Fibroblast of the conjunctiva (primary cell): ENCODE data around the gene DCDC1.

Experiments
- DNase-seq: peaks from one replicate; pipeline ENCODE4 v3.0.0-alpha.2; 2010; ENCODE audit warnings: low read depth

Gene DCDC1

GRCh38 chr11:31236143-31236542, 133.4 kb downstream of the DCDC1 start:
- DNase-seq = no peak

DNA sequence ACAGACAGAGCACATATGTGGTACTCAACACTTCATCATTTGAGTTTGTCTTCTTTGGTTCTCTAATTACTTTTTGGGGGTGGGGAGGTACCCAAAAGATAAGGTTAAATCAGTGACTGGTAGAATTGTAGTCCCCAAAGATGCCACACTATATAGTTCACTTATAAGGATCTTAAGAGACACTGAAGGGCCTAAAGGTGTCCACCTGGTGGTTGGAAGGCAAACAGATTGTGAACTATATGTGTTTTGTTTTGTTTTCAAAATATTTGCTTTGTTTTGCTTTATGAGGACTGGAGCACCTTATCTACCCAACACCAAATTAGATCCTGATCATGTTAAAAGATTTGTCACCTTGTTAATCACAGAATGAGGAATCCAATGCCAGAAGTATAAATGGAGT, 136.1 kb downstream of the DCDC1 start:
- DNase-seq = no peak

- no peak for DNase-seq
Observed at GRCh38 chr11:31231601-31232000, 137.9 kb downstream of the DCDC1 start.

DNA sequence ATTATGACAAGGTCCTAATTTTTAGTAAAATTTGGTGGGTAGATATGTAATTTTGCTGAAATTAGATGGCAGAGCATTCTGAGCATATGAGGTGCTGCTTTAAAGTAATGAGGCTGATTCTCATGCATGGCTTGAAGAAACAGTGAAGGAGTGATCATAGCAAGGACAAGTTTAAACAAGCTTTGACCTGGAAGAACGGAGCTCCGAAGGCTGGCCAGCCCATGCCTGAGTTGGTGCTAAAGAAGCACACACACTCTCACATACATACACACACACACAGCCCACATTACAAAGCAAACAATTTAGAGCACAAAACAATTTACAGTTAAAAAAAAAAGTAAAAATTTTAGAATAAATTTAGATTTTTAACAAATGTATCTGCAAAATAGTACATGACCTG, 150.7 kb downstream of the DCDC1 start:
- no peak for DNase-seq

DNA sequence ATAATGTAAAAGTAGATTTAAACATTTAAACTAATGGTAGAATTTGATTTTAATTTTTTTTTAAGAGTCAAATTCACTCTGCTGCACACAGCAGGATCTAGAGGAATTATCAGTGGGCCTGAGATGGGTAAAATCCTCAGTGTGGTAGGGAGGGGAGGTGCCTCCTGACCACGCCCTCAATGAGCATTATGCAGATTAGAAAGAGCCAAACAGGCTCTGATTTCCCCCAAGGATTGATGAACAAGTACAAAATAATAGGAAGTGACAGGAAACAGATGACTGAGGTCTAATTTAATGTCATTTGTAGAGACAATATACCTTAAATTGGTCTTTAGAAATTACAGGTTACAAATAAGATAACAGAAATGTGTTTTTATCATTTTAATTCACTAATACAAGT, 155.2 kb downstream of the DCDC1 start:
- no peak for DNase-seq

DNA sequence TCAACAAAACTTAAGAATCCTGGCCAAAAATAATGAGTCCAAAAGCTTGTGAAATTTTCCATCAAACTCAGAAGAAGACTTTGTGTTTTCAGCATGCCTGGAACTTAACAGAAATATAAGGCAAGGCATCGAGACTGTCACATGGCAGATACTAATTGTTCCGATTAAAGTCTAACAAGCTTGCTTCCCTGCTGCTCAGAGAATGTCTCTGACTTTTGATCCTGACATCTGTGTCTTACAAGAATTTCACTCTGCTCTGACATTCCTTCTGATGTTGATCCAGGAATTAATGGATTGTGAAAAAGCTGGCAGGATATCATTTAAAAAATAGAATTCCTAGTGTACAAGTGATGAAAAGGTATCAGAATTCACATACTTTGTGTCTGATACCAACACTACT, 170.2 kb downstream of the DCDC1 start:
- no peak for DNase-seq

DNA sequence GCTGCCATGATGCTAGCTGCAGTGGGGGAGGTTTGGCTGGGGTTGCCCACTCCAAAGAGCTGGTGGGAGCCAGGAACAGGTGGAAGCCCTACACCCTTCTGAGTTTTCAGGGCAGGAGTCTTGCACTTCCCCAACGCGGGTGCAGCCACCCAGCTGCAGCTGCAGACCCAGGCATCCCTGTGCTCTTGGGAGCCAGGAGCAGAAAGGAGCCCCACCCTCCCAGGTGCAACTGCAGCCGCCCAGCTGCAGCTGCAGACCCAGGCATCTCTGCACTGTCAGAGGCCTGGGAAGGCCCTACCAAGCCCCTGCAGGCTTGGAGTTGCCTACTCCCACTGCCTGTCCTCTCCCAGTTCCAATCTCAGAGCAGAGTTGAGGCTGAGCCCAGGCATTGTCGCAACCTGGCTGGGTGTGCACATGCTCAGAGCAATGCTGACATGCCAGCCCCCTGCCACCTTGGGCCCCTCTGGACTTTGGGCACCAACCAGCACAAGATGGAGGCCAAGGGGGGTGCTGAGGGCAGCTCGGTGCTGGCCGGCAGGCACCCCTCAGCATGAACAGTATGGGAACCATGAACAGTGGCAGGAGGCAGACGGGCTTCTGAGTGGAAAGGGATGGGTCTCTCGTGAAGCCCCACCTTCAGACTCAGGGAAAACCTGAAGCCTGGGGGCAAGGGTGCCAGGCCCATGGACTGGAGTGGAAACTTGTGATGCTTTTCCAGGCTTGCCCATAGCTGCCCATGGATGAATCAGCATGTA, 195.4 kb downstream of the DCDC1 start:
- no peak for DNase-seq

DNA sequence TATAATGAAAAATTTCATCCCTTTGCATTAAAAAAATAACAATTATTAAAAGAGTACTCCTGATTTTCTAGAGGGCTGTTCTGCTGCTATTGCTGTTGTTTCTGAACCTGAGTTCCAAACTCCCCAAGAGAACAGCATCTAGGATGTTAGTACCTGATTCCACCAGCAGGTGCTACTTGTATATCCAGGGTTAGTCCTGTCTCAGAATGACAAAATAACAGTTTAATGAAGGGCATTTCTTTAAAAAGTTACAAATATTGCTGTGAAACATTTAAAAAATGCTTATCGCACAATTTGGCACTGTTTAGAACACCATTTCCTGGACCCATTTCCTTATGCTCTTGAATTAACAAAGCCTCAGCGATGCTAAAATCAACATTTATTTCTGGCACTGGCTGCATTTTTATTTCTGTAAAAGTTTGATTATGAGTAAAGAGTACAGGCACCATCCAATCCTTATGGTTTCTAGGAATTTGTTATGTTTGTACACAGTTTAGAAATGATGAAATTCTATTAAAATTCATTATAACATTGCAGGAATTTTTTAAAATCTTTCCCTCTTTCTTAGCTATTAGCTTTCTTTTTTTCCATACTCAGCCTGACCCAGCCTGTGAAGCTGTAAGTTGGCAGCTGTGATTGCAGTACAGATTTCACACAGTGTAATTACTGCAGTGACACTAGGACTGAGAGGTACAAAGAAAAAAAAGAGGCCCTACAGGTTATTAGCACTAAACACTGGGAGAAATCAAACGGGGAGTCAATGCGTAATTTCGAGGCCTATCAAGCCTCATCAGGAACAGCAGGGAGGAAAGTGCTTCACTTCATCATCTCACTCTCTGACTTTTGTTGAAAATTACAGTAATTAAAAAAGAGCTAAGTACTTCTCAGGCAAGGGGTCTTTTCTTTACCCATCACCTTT, 208.8 kb downstream of the DCDC1 start:
- no peak for DNase-seq

DNA sequence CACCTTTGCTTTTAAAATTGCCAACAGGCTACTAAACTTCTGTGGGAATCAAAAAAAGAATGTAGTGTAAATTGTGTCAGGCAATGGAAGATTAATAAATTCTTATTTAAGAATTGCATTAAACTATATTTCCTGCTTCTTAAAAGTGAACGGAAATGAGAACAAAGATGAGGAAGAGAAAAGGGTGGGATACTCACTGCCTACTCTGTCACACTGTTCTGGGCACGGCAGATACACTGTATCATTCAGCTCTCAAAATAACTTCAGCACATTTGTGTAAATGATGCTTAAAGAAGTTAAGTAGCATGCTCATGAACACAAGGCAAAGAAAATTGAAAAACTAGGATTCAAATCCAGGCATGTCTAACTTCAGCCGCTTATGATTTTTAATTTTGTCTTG, 218.7 kb downstream of the DCDC1 start:
- no peak for DNase-seq

DNA sequence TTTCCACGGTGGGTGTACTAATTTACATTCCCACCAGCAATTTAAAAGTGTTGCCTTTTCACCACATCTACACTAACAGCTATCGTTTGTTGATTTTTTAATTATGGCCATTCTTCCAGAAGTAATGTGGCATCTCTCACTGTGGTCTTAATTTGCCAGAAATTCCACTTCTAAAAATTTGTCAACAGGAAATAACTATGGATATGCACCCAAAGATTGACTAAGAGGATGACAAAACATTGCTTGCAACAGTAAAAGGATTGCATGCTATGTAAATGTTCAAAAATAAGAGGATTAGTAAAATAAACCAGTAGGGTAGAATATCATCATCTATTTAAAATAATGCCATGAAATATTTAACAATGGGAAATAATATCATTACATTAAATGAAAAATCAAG, 219.5 kb downstream of the DCDC1 start:
- no peak for DNase-seq

DNA sequence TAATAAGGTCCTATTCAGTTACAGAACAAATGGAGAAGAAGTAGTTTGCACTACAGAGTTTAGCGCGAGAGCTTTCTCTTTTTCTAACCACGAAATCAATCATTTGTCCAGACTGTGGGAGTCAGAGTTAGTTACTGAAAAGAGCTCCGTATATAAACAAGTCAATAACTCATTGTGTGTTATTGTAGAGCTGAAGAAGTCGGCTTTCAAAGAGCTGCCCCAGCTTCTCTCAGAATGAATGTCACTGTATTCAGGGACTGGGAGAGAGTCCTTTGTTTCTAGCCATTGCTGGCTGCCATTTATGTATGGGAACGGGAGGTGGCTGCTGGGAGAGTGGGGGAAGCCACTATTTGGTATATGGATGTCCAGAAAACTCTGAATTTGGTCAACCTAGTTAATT, 227.8 kb downstream of the DCDC1 start:
- DNase-seq = no peak

- DNase-seq = no peak
Observed at GRCh38 chr11:31139479-31139878, 230.1 kb downstream of the DCDC1 start.

DNA sequence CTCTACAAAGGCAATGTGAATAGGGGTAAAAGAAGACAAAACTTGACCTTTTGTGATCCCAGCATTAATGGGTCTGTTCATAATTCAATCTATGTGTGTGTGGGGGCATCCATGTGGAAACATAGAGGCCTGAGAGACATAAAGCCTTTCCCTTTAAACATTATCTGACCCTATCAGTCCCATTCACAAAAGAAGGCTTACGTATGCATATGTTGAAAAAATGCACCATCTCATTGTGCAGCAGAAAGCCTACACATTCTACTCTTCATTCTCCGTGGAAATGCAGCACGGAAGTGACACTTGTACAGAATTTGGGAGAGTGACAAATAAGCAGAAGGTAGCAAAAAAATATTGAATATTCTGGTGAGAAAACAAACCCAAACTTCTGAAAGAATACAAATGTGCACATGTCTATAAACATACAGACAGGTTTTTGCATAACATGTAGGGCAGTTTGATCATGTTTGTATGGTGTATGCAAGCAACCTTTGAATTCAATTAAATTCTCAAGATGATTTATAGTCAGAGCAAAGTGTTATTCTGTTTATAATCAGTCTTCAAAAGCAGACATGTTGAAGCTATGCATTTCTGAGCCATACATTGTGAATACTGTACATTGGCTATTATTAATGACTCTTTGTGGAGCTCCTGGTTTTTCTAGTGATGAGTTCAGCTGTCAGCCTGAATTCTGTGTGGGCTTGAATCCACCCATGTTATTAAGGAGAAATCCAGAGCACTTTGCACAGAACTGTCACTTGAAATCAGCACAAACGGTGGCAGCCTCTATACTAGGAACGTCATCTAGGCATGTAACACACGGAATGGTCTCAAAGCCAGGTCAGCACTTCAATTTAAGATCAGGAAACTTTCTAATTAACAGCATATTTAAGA, 236.8 kb downstream of the DCDC1 start:
- DNase-seq = no peak

DNA sequence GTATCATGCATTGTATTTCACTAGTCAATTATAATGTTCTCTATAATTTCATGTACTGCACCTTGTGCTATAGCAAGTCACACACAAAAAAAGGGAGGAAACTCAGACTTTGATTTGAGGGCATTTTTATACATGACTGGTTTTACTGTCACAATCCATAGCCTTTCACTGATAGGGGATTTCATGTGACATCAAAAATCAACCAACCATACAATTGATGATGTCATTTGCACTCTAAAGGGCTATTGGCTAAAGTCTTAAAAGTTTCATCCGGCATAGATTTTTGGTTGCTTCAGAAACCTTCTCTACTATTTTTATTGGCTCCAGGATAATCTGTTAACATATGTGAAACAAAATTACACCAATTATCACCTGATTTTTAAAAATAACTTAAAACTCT, 237.8 kb downstream of the DCDC1 start:
- DNase-seq = no peak

DNA sequence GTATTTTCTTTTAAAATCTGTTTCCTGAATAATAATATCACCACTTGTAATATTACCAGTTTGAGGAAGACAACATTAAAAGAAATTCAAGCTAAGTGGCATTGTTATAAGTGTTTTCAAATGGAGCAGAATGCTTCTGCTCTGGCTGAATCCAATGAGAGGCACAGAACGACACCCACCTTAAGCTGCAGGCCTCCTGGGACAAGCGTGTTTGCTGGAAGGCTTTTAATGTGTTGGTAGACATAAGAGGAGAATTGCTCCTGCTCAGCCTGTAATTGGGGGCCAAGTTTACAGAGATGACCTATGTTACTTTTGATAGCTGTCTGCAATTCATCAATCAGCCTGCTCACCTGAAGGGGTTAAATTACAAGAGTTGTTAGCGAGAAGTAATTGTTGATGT, 242.2 kb downstream of the DCDC1 start:
- DNase-seq = no peak

- DNase-seq = no peak
Observed at GRCh38 chr11:31120428-31120827, 249.1 kb downstream of the DCDC1 start.

GRCh38 chr11:31118566-31118965, 251.0 kb downstream of the DCDC1 start:
- no peak for DNase-seq

DNA sequence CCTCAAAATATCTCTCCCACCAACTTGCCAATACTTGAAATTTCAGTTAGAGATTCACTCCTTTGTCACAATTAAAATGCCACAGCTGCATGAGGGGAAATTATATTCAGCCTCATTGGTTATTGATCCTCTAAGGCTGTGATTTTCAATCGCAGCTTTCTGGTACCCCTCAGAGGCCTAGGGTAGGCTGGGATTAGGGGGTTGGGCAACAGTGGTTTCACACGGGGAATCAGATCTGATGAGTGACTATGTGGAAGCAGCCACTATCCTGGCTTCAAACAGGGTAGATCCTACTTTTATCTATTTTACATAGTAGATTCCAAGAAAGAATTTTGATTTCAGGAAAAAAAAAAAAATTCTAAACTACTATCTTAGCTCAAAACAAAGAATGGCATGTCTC, 252.5 kb downstream of the DCDC1 start:
- no peak for DNase-seq

DNA sequence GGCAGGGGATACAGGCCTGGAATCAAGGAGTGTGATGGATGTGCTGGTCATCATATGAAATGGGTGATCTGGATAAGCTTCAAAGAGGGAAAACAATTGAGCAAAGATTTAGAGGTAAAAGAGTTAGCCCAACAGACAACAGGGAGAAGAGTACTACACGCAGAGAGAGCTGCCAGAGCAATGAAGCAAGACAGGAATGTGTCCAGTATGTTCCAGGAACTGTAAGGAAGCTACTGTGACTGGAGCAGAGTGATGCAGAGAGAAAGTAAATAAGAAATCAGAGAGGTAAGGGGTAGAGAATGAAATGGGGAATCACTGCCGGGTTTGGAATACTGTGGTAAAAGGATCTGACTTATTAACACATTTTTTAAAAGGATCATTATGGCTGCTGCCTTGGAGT, 255.1 kb downstream of the DCDC1 start:
- DNase-seq = no peak

- no peak for DNase-seq
Observed at GRCh38 chr11:31110830-31111229, 258.7 kb downstream of the DCDC1 start.

DNA sequence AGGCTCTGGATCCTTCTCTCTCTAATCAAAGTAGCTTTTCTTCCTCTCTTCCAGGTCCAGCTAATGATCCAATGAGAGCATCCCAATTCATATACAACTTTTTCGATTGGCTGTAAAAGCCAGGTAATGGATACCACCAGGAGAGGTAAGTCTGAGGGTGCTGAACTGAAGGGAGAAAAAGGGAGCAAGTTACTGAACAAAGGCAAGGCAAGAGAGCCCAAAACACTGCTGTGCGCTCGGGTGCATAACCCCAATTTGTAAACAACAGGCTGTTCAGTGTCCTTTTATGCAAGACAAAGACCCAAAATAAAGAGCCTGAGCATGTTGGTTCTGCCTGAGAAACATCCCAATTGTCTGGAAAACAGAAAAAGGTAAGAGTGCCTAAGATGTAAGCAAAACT, 260.1 kb downstream of the DCDC1 start:
- no peak for DNase-seq

GRCh38 chr11:31107649-31108048, 261.9 kb downstream of the DCDC1 start:
- DNase-seq = no peak
